Ovary (tissue), 3 donors: ENCODE data around the gene CCL22.

ENCODE experiments used
- CTCF ChIP-seq, 3 donors: fragments of 450-650 bp in 2 of 3; fragments of 200-600 bp in 1 of 3; IDR thresholded peaks; one replicate each; pipeline versions ENCODE4 v1.5.1 to v1.8.0; 2016 to 2022; ENCODE audit warnings: antibody characterized with exemption in 3 of 3, mild to moderate bottlenecking in 1 of 3
- EP300 ChIP-seq: sonication (generic); formaldehyde crosslinking; IDR thresholded peaks from one replicate; pipeline ENCODE4 v1.6.1; 2017; ENCODE audit warnings: antibody characterized with exemption
- donor health status: DM: no; HTN: no; CAD: no.

GRCh38 chr16:57407521-57408353 lies 49.2 kb downstream of the CCL22 start:
- no peak for TF ChIP-seq CTCF (IDR thresholded peaks at IDR 0.05)
- TF ChIP-seq EP300 = no peak
